Spleen (tissue), 11 donors: Measurements from ENCODE around the gene ZDHHC11. TPM values are rescaled to one million over a fixed set of nuclear protein-coding genes. Genes with fewer than 3 reads are reported as not detected.

Experiments
- DNase-seq: peaks from one replicate; pipeline ENCODE4 v3.0.0-alpha.2; 2020
- H3K27ac ChIP-seq, 8 donors: fragments of 200-600 bp; sonication (generic) in 7 of 8; 1 replicate in 4 of 8; 2 replicates in 4 of 8; pipeline versions ENCODE4 v1.5.0 to v1.8.0; 2016 to 2021; ENCODE audit warnings: inconsistent platforms in 4 of 8, mild to moderate bottlenecking in 4 of 8, moderate library complexity in 1 of 8
- H3K27me3 ChIP-seq, 7 donors: fragments of 200-600 bp; sonication (generic) in 6 of 7; replicated peaks in 1 of 7; 1 replicate in 4 of 7; 2 replicates in 3 of 7; pipeline versions ENCODE4 v1.5.0 to v1.8.0; 2016 to 2021; ENCODE audit warnings: inconsistent platforms in 3 of 7, mild to moderate bottlenecking in 1 of 7
- H3K36me3 ChIP-seq, 6 donors: fragments of 200-600 bp; sonication (generic) in 5 of 6; 1 replicate in 4 of 6; 2 replicates in 2 of 6; pipeline versions ENCODE4 v1.5.0 to v1.8.0; 2016 to 2021; ENCODE audit warnings: inconsistent platforms in 2 of 6
- H3K4me1 ChIP-seq, 6 donors: fragments of 200-600 bp; sonication (generic) in 5 of 6; 1 replicate in 3 of 6; 2 replicates in 3 of 6; pipeline versions ENCODE4 v1.5.0 to v1.8.0; 2016 to 2021; ENCODE audit warnings: inconsistent platforms in 3 of 6
- H3K4me3 ChIP-seq, 8 donors: fragments of 200-600 bp; sonication (generic) in 7 of 8; 1 replicate in 4 of 8; 2 replicates in 4 of 8; pipeline versions ENCODE4 v1.5.0 to v1.8.0; 2016 to 2021; ENCODE audit warnings: inconsistent platforms in 4 of 8, mild to moderate bottlenecking in 4 of 8, moderate library complexity in 2 of 8
- H3K9me3 ChIP-seq, 8 donors: fragments of 200-600 bp; sonication (generic) in 7 of 8; 1 replicate in 4 of 8; 2 replicates in 4 of 8; pipeline versions ENCODE4 v1.5.0 to v1.8.0; 2016 to 2021; ENCODE audit warnings: inconsistent platforms in 4 of 8
- CTCF ChIP-seq, 11 experiments: fragments of 200-600 bp in 7 of 11; fragments of 450-650 bp in 4 of 11; sonication (generic) in 4 of 11; IDR thresholded peaks in 8 of 11; conservative IDR thresholded peaks in 3 of 11; 1 replicate in 7 of 11; 2 replicates in 4 of 11; pipeline versions ENCODE4 v1.4.0 to v1.8.0; 2016 to 2021; ENCODE audit warnings: antibody characterized with exemption in 11 of 11, inconsistent platforms in 4 of 11, mild to moderate bottlenecking in 1 of 11
- POLR2A ChIP-seq, 3 donors: fragments of 450-650 bp; IDR thresholded peaks; one replicate each; pipeline ENCODE4 v1.5.1; 2017; ENCODE audit warnings: antibody characterized with exemption in 3 of 3, mild to moderate bottlenecking in 1 of 3
- POLR2AphosphoS5 ChIP-seq, 3 donors: sonication (generic); formaldehyde crosslinking; IDR thresholded peaks; one replicate each; pipeline ENCODE4 v1.5.1; 2017; ENCODE audit warnings: antibody characterized with exemption in 3 of 3
- WGBS, 5 donors: extraction: QIAGEN DNeasy Blood & Tissue Kit in 3 of 5; methylation state at CpG; one replicate each; pipeline versions ENCODE4 v1.1.5 to v1.1.7; 2013 to 2018; 5-methylcytosine and 5-hydroxymethylcytosine counted together
- intact Hi-C: fragments of 100-400 bp; cut with DNase I; formaldehyde crosslinking; loops from one replicate; pipeline ENCODE4 v1.15.0; 2023; ENCODE audit warnings: low total_unique reads
- polyA plus RNA-seq, 3 donors: library from polyadenylated mRNA; stranded (reverse); fragments of 200-250 nt; gene quantifications; one replicate each; pipeline ENCODE4 v1.2.1, GENCODE V29; 2013
- total RNA-seq, 7 donors: library from RNA; depleted of rRNA in 3 of 7; stranded (reverse); fragments of >200 nt in 3 of 7; fragmentation: NEBNext Ultra II Directional in 4 of 7; extraction: Animal tissue kit (Norgen Biotek cat#: 25700) in 4 of 7; gene quantifications; one replicate each; pipeline versions ENCODE4 v1.1.0 to v1.2.1, GENCODE V29; 2016 to 2021
- donor health status: healthy with polysubstance abuse.
- donor health status: DM: no; HTN: no; CAD: no; lungs with moderate emphysema.
- donor health status: DM: no; HTN: no; CAD: no.
- donor health status: Bipolar disorder and iron deficiency.
- donor health status: healthy.
- donor health status: DM: no; HTN: no; CAD: no.
- donor health status: DM: yes; HTN: yes; CAD: no.

ZDHHC11 gene
- total and polyA plus RNA-seq, 10 donors, result 1.3 to 75.0 (median 6.4) TPM

GRCh38 chr5:875931-876330 lies 25.1 kb upstream of the ZDHHC11 start:
- Histone ChIP-seq H3K27me3 (no peaks in the 10 kb centered on the region), H3K9me3 (no peaks in the 10 kb centered on the region), H3K4me3 (no peak overlapping the region), H3K27ac (no peak overlapping the region), H3K36me3 (peaks cover 7 to 82% (median 78%) of the 10 kb centered on the region in 6 donors), H3K4me1 (peaks cover 0 to 21% (median 3%) of the 10 kb centered on the region in 6 donors)
- peak; percentile 59 for DNase-seq
- intact Hi-C loops, result no loop called here
- 96 to 99% (median 97%) methylated on average over 19 to 24 of the region's 24 CpGs for WGBS, 5 donors
- no peak for TF ChIP-seq CTCF (IDR thresholded peaks at IDR 0.05 in 8 of 11, conservative IDR thresholded peaks at IDR 0.05 in 3 of 11)
- no peak for TF ChIP-seq POLR2A (IDR thresholded peaks at IDR 0.05)
- TF ChIP-seq POLR2AphosphoS5 (IDR thresholded peaks at IDR 0.05), result no peak

GRCh38 chr5:873328-873727 lies 22.5 kb upstream of the ZDHHC11 start:
- intact Hi-C loops, result no loop called here
- no peak for DNase-seq
- H3K27ac ChIP-seq, result no peak overlapping the region
- TF ChIP-seq CTCF (IDR thresholded peaks at IDR 0.05 in 8 of 11, conservative IDR thresholded peaks at IDR 0.05 in 3 of 11) (no peak), POLR2A (IDR thresholded peaks at IDR 0.05) (no peak), POLR2AphosphoS5 (IDR thresholded peaks at IDR 0.05) (no peak)
- H3K4me1 ChIP-seq, result peaks cover 0 to 21% (median 3%) of the 10 kb centered on the region in 6 donors
- H3K9me3 ChIP-seq, result no peaks in the 10 kb centered on the region
- H3K4me3 ChIP-seq, result no peak overlapping the region
- peaks cover 7 to 100% (median 99%) of the 10 kb centered on the region in 6 donors for H3K36me3 ChIP-seq
- H3K27me3 ChIP-seq, result no peaks in the 10 kb centered on the region
- 71 to 81% (median 76%) methylated on average over 8 of the region's 8 CpGs for WGBS, 5 donors

GRCh38 chr5:872301-872700 lies 21.5 kb upstream of the ZDHHC11 start:
- Histone ChIP-seq H3K4me1 (peaks cover 0 to 21% (median 3%) of the 10 kb centered on the region in 6 donors), H3K27ac (no peak overlapping the region), H3K36me3 (peaks cover 7 to 100% (median 99%) of the 10 kb centered on the region in 6 donors), H3K4me3 (no peak overlapping the region), H3K9me3 (no peaks in the 10 kb centered on the region), H3K27me3 (no peaks in the 10 kb centered on the region)
- no peak for DNase-seq
- intact Hi-C loops, result no loop called here
- no peak for TF ChIP-seq POLR2A (IDR thresholded peaks at IDR 0.05)
- TF ChIP-seq POLR2AphosphoS5 (IDR thresholded peaks at IDR 0.05), result no peak
- TF ChIP-seq CTCF (IDR thresholded peaks at IDR 0.05 in 8 of 11, conservative IDR thresholded peaks at IDR 0.05 in 3 of 11), result no peak
- 70 to 81% (median 79%) methylated on average over 10 of the region's 10 CpGs for WGBS, 5 donors

GRCh38 chr5:871596-872298 lies 21.0 kb upstream of the ZDHHC11 start:
- Histone ChIP-seq H3K4me1 (peaks cover 0 to 21% (median 3%) of the 10 kb centered on the region in 6 donors), H3K9me3 (no peaks in the 10 kb centered on the region), H3K4me3 (no peak overlapping the region), H3K36me3 (peaks cover 7 to 100% (median 99%) of the 10 kb centered on the region in 6 donors), H3K27ac (no peak overlapping the region), H3K27me3 (no peaks in the 10 kb centered on the region)
- no peak for TF ChIP-seq CTCF (IDR thresholded peaks at IDR 0.05 in 8 of 11, conservative IDR thresholded peaks at IDR 0.05 in 3 of 11)
- peak in 1 of 3 donors; percentile 12 for TF ChIP-seq POLR2AphosphoS5 (IDR thresholded peaks at IDR 0.05)
- intact Hi-C loops, result no loop called here
- 93 to 97% (median 95%) methylated on average over 29 of the region's 29 CpGs for WGBS, 5 donors
- no peak for DNase-seq
